Thymus (tissue), 11 donors: ENCODE measurements around the gene TRIM2. TPM values are rescaled to one million over a fixed set of nuclear protein-coding genes. Genes with fewer than 3 reads are reported as not detected.

ENCODE experiments used
- DNase-seq, 9 donors: peaks; one replicate each; pipeline ENCODE4 v3.0.0-alpha.2; 2013; ENCODE audit warnings: low spot score in 9 of 9, low read depth in 6 of 9, missing footprints in 1 of 9
- H3K27ac ChIP-seq, 2 donors: one replicate each; pipeline ENCODE4 v1.5.1; 2013; ENCODE audit warnings: control low read depth in 1 of 2, low read depth in 1 of 2, low read length in 1 of 2, mild to moderate bottlenecking in 1 of 2, moderate library complexity in 1 of 2
- H3K27me3 ChIP-seq, 2 donors: one replicate each; pipeline ENCODE4 v1.5.1; 2013; ENCODE audit warnings: low read length in 1 of 2; ENCODE audit not compliant: control insufficient read depth in 2 of 2, insufficient read depth in 1 of 2
- H3K36me3 ChIP-seq, 2 donors: one replicate each; pipeline ENCODE4 v1.5.1; 2013; ENCODE audit warnings: low read length in 1 of 2, mild to moderate bottlenecking in 1 of 2, moderate library complexity in 1 of 2; ENCODE audit not compliant: control insufficient read depth in 2 of 2, insufficient read depth in 2 of 2
- H3K4me1 ChIP-seq, 2 donors: one replicate each; pipeline ENCODE4 v1.5.1; 2013; ENCODE audit warnings: low read length in 2 of 2; ENCODE audit not compliant: control insufficient read depth in 2 of 2, insufficient read depth in 2 of 2
- H3K4me3 ChIP-seq, 2 donors: one replicate each; pipeline ENCODE4 v1.5.1; 2013; ENCODE audit warnings: low read length in 2 of 2, control low read depth in 1 of 2, mild to moderate bottlenecking in 1 of 2
- H3K9me3 ChIP-seq, 2 donors: one replicate each; pipeline ENCODE4 v1.5.1; 2013; ENCODE audit warnings: low read length in 1 of 2, mild to moderate bottlenecking in 1 of 2; ENCODE audit not compliant: control insufficient read depth in 2 of 2, insufficient read depth in 1 of 2
- WGBS: extraction: QIAGEN DNeasy Blood & Tissue Kit; methylation state at CpG from one replicate; pipeline ENCODE4 v1.1.7; 2013; 5-methylcytosine and 5-hydroxymethylcytosine counted together
- polyA plus RNA-seq: library from polyadenylated mRNA; stranded (reverse); fragments of 200-250 nt; gene quantifications from one replicate; pipeline ENCODE4 v1.2.3, GENCODE V29; 2013
- total RNA-seq: library from RNA; stranded (reverse); fragments of 120-200 nt; gene quantifications from one replicate; pipeline ENCODE4 v1.2.4, GENCODE V29; 2013
- donor health status: healthy.

Gene TRIM2
- total and polyA plus RNA-seq, 2 donors = 5.0 to 5.3 TPM

GRCh38 chr4:153223930-153224329, 19.7 kb downstream of the TRIM2 start:
- Histone ChIP-seq H3K27ac (no peak overlapping the region), H3K9me3 (no peaks in the 10 kb centered on the region), H3K36me3 (no peaks in the 10 kb centered on the region), H3K4me3 (no peak overlapping the region), H3K4me1 (peaks cover 3 to 17% of the 10 kb centered on the region in 2 donors), H3K27me3 (peaks cover 0 to 26% of the 10 kb centered on the region in 2 donors)
- 86% methylated on average over 1 of the region's 1 CpG for WGBS
- DNase-seq = no peak

GRCh38 chr4:153224474-153224873, 20.2 kb downstream of the TRIM2 start:
- no peaks in the 10 kb centered on the region for H3K9me3 ChIP-seq
- H3K36me3 ChIP-seq = no peaks in the 10 kb centered on the region
- H3K27ac ChIP-seq = no peak overlapping the region
- DNase-seq = no peak
- peaks cover 0 to 26% of the 10 kb centered on the region in 2 donors for H3K27me3 ChIP-seq
- 100% methylated on average over 1 of the region's 1 CpG for WGBS
- H3K4me1 ChIP-seq = peaks cover 3 to 17% of the 10 kb centered on the region in 2 donors
- no peak overlapping the region for H3K4me3 ChIP-seq

- Histone ChIP-seq H3K27me3 (peaks cover 0 to 18% of the 10 kb centered on the region in 2 donors), H3K36me3 (no peaks in the 10 kb centered on the region), H3K9me3 (no peaks in the 10 kb centered on the region), H3K27ac (no peak overlapping the region), H3K4me1 (peaks cover 3 to 13% of the 10 kb centered on the region in 2 donors), H3K4me3 (no peak overlapping the region)
- 97% methylated on average over 7 of the region's 7 CpGs for WGBS
- no peak for DNase-seq
These were observed 23.3 kb downstream of the TRIM2 start for GRCh38 chr4:153227469-153228075.

- DNase-seq = no peak
- no peak overlapping the region for H3K4me3 ChIP-seq
- 83% methylated on average over 6 of the region's 6 CpGs for WGBS
- H3K9me3 ChIP-seq = no peaks in the 10 kb centered on the region
- peak overlapping the region in 1 of 2 donors; percentile 34 for H3K27ac ChIP-seq
- H3K27me3 ChIP-seq = peaks cover 0 to 7% of the 10 kb centered on the region in 2 donors
- peaks cover 0 to 11% of the 10 kb centered on the region in 2 donors for H3K4me1 ChIP-seq
- H3K36me3 ChIP-seq = no peaks in the 10 kb centered on the region
These were observed 24.4 kb downstream of the TRIM2 start for GRCh38 chr4:153228512-153229140.

GRCh38 chr4:153229545-153229944, 25.3 kb downstream of the TRIM2 start:
- DNase-seq = no peak
- H3K4me1 ChIP-seq = peaks cover 0 to 16% of the 10 kb centered on the region in 2 donors
- H3K27me3 ChIP-seq = no peaks in the 10 kb centered on the region
- 96% methylated on average over 5 of the region's 5 CpGs for WGBS
- no peaks in the 10 kb centered on the region for H3K36me3 ChIP-seq
- no peak overlapping the region for H3K4me3 ChIP-seq
- H3K9me3 ChIP-seq = no peaks in the 10 kb centered on the region
- no peak overlapping the region for H3K27ac ChIP-seq

GRCh38 chr4:153232768-153233167, 28.5 kb downstream of the TRIM2 start:
- Histone ChIP-seq H3K4me1 (peaks cover 0 to 16% of the 10 kb centered on the region in 2 donors), H3K4me3 (no peak overlapping the region), H3K27ac (no peak overlapping the region), H3K36me3 (no peaks in the 10 kb centered on the region), H3K27me3 (no peaks in the 10 kb centered on the region), H3K9me3 (no peaks in the 10 kb centered on the region)
- DNase-seq = no peak
- WGBS = 90% methylated on average over 3 of the region's 3 CpGs

GRCh38 chr4:153233761-153234371, 29.6 kb downstream of the TRIM2 start:
- H3K27ac ChIP-seq = peak overlapping the region in 1 of 2 donors; percentile 30

GRCh38 chr4:153234885-153235284, 30.6 kb downstream of the TRIM2 start:
- WGBS = 84% methylated on average over 2 of the region's 2 CpGs
- no peaks in the 10 kb centered on the region for H3K9me3 ChIP-seq
- DNase-seq = no peak
- H3K27me3 ChIP-seq = no peaks in the 10 kb centered on the region
- H3K4me3 ChIP-seq = no peak overlapping the region
- H3K27ac ChIP-seq = no peak overlapping the region
- peaks cover 0 to 16% of the 10 kb centered on the region in 2 donors for H3K4me1 ChIP-seq
- H3K36me3 ChIP-seq = no peaks in the 10 kb centered on the region

More at GRCh38 chr4:153233761-153234371, 29.6 kb downstream of the TRIM2 start:
- H3K9me3 ChIP-seq = no peaks in the 10 kb centered on the region
- H3K4me1 ChIP-seq = peaks cover 0 to 16% of the 10 kb centered on the region in 2 donors
- DNase-seq = no peak
- WGBS = 60% methylated on average over 5 of the region's 5 CpGs
- H3K4me3 ChIP-seq = no peak overlapping the region
- no peaks in the 10 kb centered on the region for H3K27me3 ChIP-seq
- H3K36me3 ChIP-seq = no peaks in the 10 kb centered on the region
